SKM-1 treated with dmso at 0.1 percent for 144 hours (cell line): ENCODE data around the gene HHIPL1.

Source experiments
- DNase-seq: peaks from one replicate; lab custom pipeline; 2025; ENCODE audit not compliant: unreplicated experiment; lab: John Stamatoyannopoulos, UW

Gene HHIPL1

GRCh38 chr14:99686557-99687283, 41.8 kb downstream of the HHIPL1 start:
- no peak for DNase-seq

- no peak for DNase-seq
Measured at GRCh38 chr14:99687284-99688209, 42.6 kb downstream of the HHIPL1 start.

- DNase-seq = no peak
Measured at GRCh38 chr14:99688210-99688581, 43.3 kb downstream of the HHIPL1 start.

- no peak for DNase-seq
Measured at GRCh38 chr14:99688629-99689028, 43.7 kb downstream of the HHIPL1 start.

- no peak for DNase-seq
Measured at GRCh38 chr14:99689266-99690236, 44.6 kb downstream of the HHIPL1 start.

GRCh38 chr14:99690636-99691035, 45.7 kb downstream of the HHIPL1 start:
- DNase-seq = no peak

GRCh38 chr14:99691111-99691885, 46.4 kb downstream of the HHIPL1 start:
- no peak for DNase-seq

- no peak for DNase-seq
Measured at GRCh38 chr14:99693918-99694317, 49.0 kb downstream of the HHIPL1 start.

GRCh38 chr14:99696929-99697328, 52.0 kb downstream of the HHIPL1 start:
- DNase-seq = no peak

- DNase-seq = no peak
Measured at GRCh38 chr14:99698236-99698635, 53.3 kb downstream of the HHIPL1 start.

GRCh38 chr14:99698642-99699041, 53.7 kb downstream of the HHIPL1 start:
- no peak for DNase-seq

- no peak for DNase-seq
Measured at GRCh38 chr14:99699085-99699760, 54.3 kb downstream of the HHIPL1 start.

- DNase-seq = no peak
Measured at GRCh38 chr14:99699861-99700260, 54.9 kb downstream of the HHIPL1 start.

- DNase-seq = no peak
Measured at GRCh38 chr14:99700379-99700778, 55.5 kb downstream of the HHIPL1 start.

- no peak for DNase-seq
Measured at GRCh38 chr14:99701260-99701659, 56.3 kb downstream of the HHIPL1 start.

- no peak for DNase-seq
Measured at GRCh38 chr14:99702115-99702514, 57.2 kb downstream of the HHIPL1 start.

- DNase-seq = no peak
Measured at GRCh38 chr14:99703381-99703780, 58.5 kb downstream of the HHIPL1 start.

- DNase-seq = no peak
Measured at GRCh38 chr14:99704037-99704436, 59.1 kb downstream of the HHIPL1 start.

GRCh38 chr14:99706107-99706900, 61.4 kb downstream of the HHIPL1 start:
- DNase-seq = no peak
